Erythroblast (primary cell): Measurements from ENCODE around the gene PITPNC1.

Source experiments
- GATA1 ChIP-seq: IDR thresholded peaks from 2 replicates; pipeline ENCODE4 v1.6.1; 2011; ENCODE audit warnings: low read depth, mild to moderate bottlenecking, control low read depth, low read length, moderate library complexity
- POLR2A ChIP-seq: IDR thresholded peaks from 2 replicates; pipeline ENCODE4 v1.6.1; 2011; ENCODE audit warnings: mild to moderate bottlenecking, low read length

DNA sequence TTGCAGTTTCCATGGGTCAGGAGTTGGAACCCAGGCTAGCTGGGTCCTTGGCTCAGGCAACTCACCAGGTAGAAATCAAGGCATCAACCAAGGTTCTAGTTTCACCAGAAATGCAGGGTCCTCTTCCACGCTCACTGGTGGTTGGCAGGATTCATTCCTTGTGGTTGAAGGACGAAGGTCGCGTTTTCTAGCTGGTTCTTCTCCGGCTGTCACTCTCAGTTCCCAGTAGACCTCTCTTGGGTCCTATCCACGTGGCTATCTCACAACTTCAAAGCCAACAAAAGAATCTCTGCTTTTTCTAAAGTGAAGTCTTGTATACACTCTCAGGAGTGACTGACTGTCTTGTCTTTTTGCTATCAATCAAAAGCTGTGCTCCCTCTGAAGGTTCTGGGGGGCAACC, 194.4 kb downstream of the PITPNC1 start:
- TF ChIP-seq POLR2A (no peak), GATA1 (no peak)
